ENCODE data around the gene COX7A2. TPM values are rescaled to one million over a fixed set of nuclear protein-coding genes. Genes with fewer than 3 reads are reported as not detected.

Gene COX7A2
- total RNA-seq, 1 experiment from 2014 or later, result 600 TPM

GRCh38 chr6:75291331-75291730 is 47.7 kb upstream of the COX7A2 start:
- H3K36me3 ChIP-seq (ENCODE audit: control insufficient read depth in 1 of 2, insufficient read depth in 2 of 2, low read length in 2 of 2), result no peaks in the 10 kb centered on the region
- no peaks in the 10 kb centered on the region for H3K79me2 ChIP-seq (ENCODE audit: insufficient read depth, low read length)
- DNase-seq (ENCODE audit: low read depth, low spot score) (no peak), ATAC-seq (no peak)
- no peak overlapping the region for H3K27ac ChIP-seq (ENCODE audit: low read depth, low read length)
- no peaks in the 10 kb centered on the region for H3K27me3 ChIP-seq (ENCODE audit: insufficient read depth, low read length)
- H3K4me1 ChIP-seq (ENCODE audit: control insufficient read depth in 1 of 2, insufficient read depth in 2 of 2, low read length in 2 of 2), result no peaks in the 10 kb centered on the region
- CTCF ChIA-PET, result no interaction called here
- no TSS peak for BruUV-seq (replicated peaks)
- H3K9ac ChIP-seq (ENCODE audit: low read length), result no peak overlapping the region
- TF ChIP-seq POLR2A (IDR thresholded peaks at IDR 0.05; ENCODE audit: borderline replicate concordance, extremely low read depth, insufficient read depth, insufficient read length), result no peak
- TF ChIP-seq EZH2 (IDR thresholded peaks at IDR 0.05), result no peak
- TF ChIP-seq CBX3 (IDR thresholded peaks at IDR 0.05; ENCODE audit: low read depth), result no peak
- TF ChIP-seq ZNF274 (IDR thresholded peaks at IDR 0.05; ENCODE audit: low read depth, low read length), result no peak
- no peak for TF ChIP-seq TCF7L2 (IDR thresholded peaks at IDR 0.05; ENCODE audit: borderline replicate concordance, extremely low read depth, insufficient read depth, insufficient read length)
- no peak for TF ChIP-seq CEBPB (IDR thresholded peaks at IDR 0.05; ENCODE audit: low read depth)
- TF ChIP-seq CTCF (IDR thresholded peaks at IDR 0.05 in 2 of 3, conservative IDR thresholded peaks at IDR 0.05 in 1 of 3; ENCODE audit: borderline replicate concordance in 1 of 3, insufficient read depth in 1 of 3, low read depth in 2 of 3, low read length in 2 of 3), result no peak
- no peak for TF ChIP-seq EZH2phosphoT487 (IDR thresholded peaks at IDR 0.05; ENCODE audit: borderline replicate concordance)
- TF ChIP-seq JUND (IDR thresholded peaks at IDR 0.05), result no peak
- TF ChIP-seq ELF1 (IDR thresholded peaks at IDR 0.05; ENCODE audit: borderline replicate concordance, low read depth), result no peak
- no peak for TF ChIP-seq FOSL1 (IDR thresholded peaks at IDR 0.05; ENCODE audit: low read depth)
- H3K4me2 ChIP-seq (ENCODE audit: low read length), result no peak overlapping the region
- H3K9me3 ChIP-seq (ENCODE audit: control insufficient read depth in 1 of 2, insufficient read depth in 1 of 2, low read depth in 1 of 2, low read length in 2 of 2), result no peaks in the 10 kb centered on the region
- intact Hi-C loops (cut with micrococcal nuclease), result no loop called here
- no peaks in the 10 kb centered on the region for H3K9me2 ChIP-seq (ENCODE audit: insufficient read depth)
- no peaks in the 10 kb centered on the region for H4K20me1 ChIP-seq (ENCODE audit: insufficient read depth)
- no peak overlapping the region for H3K4me3 ChIP-seq (replicated peaks in 1 of 2; ENCODE audit: low read depth in 1 of 2, low read length in 2 of 2)
- RAD21 ChIA-PET (ENCODE audit: low non-redundant PET in 1 of 2, low total read pairs in 2 of 2, uncharacterized antibody in 2 of 2, unreplicated experiment in 2 of 2), result no interaction called here
- no peak overlapping the region for H2AFZ ChIP-seq (ENCODE audit: low read depth, low read length, poor library complexity, severe bottlenecking)
- POLR2A ChIA-PET, result no interaction called here
